Measurements from ENCODE around the gene SNX15. TPM values are rescaled to one million over a fixed set of nuclear protein-coding genes. Genes with fewer than 3 reads are reported as not detected.

SNX15 gene
- total and polyA plus RNA-seq, 9 donors, result 10.2 to 30.5 (median 19.9) TPM

GRCh38 chr11:65045061-65045460 is 17.8 kb downstream of the SNX15 start:
- no peak for DNase-seq
- H3K4me3 ChIP-seq, result no peak overlapping the region
- no peak overlapping the region for H3K27ac ChIP-seq
- H3K4me1 ChIP-seq (ENCODE audit: insufficient read depth), result peaks cover 8% of the 10 kb centered on the region
- TF ChIP-seq EP300 (IDR thresholded peaks at IDR 0.05) (no peak), POLR2A (IDR thresholded peaks at IDR 0.05) (no peak)
- no peaks in the 10 kb centered on the region for H3K9me3 ChIP-seq
- intact Hi-C loops (cut with DNase I), result no loop called here
- no peaks in the 10 kb centered on the region for H3K36me3 ChIP-seq
- 78 to 84% (median 80%) methylated on average over 5 of the region's 5 CpGs for WGBS, 3 donors
- H3K27me3 ChIP-seq, result no peaks in the 10 kb centered on the region

- Histone ChIP-seq H3K27me3 (no peaks in the 10 kb centered on the region), H3K36me3 (no peaks in the 10 kb centered on the region), H3K4me3 (no peak overlapping the region), H3K9me3 (no peaks in the 10 kb centered on the region), H3K4me1 (ENCODE audit: insufficient read depth) (peaks cover 8% of the 10 kb centered on the region), H3K27ac (no peak overlapping the region)
- WGBS, 3 donors, result 73 to 87% (median 82%) methylated on average over 7 of the region's 7 CpGs
- DNase-seq, result no peak
- no peak for TF ChIP-seq CTCF (IDR thresholded peaks at IDR 0.05)
- TF ChIP-seq POLR2A (IDR thresholded peaks at IDR 0.05), result no peak
- TF ChIP-seq EP300 (IDR thresholded peaks at IDR 0.05), result no peak
- intact Hi-C loops (cut with DNase I), result no loop called here
Observed at GRCh38 chr11:65045728-65046127, 18.5 kb downstream of the SNX15 start.

- H3K36me3 ChIP-seq, result no peaks in the 10 kb centered on the region
- peak overlapping the region; percentile 52 for H3K4me3 ChIP-seq
- H3K27ac ChIP-seq, result peak overlapping the region; percentile 11 to 23
- peak in 3 of 5 donors; percentile 46 to 56 (median 48) for DNase-seq
- no peaks in the 10 kb centered on the region for H3K27me3 ChIP-seq
- intact Hi-C loops (cut with DNase I), result no loop called here
- TF ChIP-seq CTCF (IDR thresholded peaks at IDR 0.05) (no peak), POLR2A (IDR thresholded peaks at IDR 0.05) (no peak), EP300 (IDR thresholded peaks at IDR 0.05) (no peak)
- 5 to 14% (median 8%) methylated on average over 26 to 56 of the region's 56 CpGs for WGBS, 3 donors
- H3K4me1 ChIP-seq (ENCODE audit: insufficient read depth), result peaks cover 8% of the 10 kb centered on the region
- no peaks in the 10 kb centered on the region for H3K9me3 ChIP-seq
Observed at GRCh38 chr11:65047581-65048422, 20.6 kb downstream of the SNX15 start.

- 61 to 68% (median 67%) methylated on average over 9 of the region's 9 CpGs for WGBS, 3 donors
- no peaks in the 10 kb centered on the region for H3K36me3 ChIP-seq
- H3K4me3 ChIP-seq, result no peak overlapping the region
- no peak for TF ChIP-seq CTCF (IDR thresholded peaks at IDR 0.05)
- no peak for TF ChIP-seq EP300 (IDR thresholded peaks at IDR 0.05)
- TF ChIP-seq POLR2A (IDR thresholded peaks at IDR 0.05), result no peak
- no peaks in the 10 kb centered on the region for H3K27me3 ChIP-seq
- no peak for DNase-seq
- H3K4me1 ChIP-seq (ENCODE audit: insufficient read depth), result peaks cover 6% of the 10 kb centered on the region
- H3K27ac ChIP-seq, result no peak overlapping the region
- intact Hi-C loops (cut with DNase I), result no loop called here
- H3K9me3 ChIP-seq, result no peaks in the 10 kb centered on the region
Observed at GRCh38 chr11:65051398-65051858, 24.2 kb downstream of the SNX15 start.
